ENCODE data around the gene CAV3. TPM values are rescaled to one million over a fixed set of nuclear protein-coding genes. Genes with fewer than 3 reads are reported as not detected.
A peak's percentile ranks its signal among the peaks of the same experiment; 100 is the strongest.

CAV3 gene
- total RNA-seq, 1 donor from 2014 or later, result 27.5 TPM

GRCh38 chr3:8732413-8732812 is 1.2 kb upstream of the CAV3 start:
- ATAC-seq (ENCODE audit: poor library complexity), result no peak
- no peak for DNase-seq
- intact Hi-C loops (cut with DNase I), result no loop called here

DNA sequence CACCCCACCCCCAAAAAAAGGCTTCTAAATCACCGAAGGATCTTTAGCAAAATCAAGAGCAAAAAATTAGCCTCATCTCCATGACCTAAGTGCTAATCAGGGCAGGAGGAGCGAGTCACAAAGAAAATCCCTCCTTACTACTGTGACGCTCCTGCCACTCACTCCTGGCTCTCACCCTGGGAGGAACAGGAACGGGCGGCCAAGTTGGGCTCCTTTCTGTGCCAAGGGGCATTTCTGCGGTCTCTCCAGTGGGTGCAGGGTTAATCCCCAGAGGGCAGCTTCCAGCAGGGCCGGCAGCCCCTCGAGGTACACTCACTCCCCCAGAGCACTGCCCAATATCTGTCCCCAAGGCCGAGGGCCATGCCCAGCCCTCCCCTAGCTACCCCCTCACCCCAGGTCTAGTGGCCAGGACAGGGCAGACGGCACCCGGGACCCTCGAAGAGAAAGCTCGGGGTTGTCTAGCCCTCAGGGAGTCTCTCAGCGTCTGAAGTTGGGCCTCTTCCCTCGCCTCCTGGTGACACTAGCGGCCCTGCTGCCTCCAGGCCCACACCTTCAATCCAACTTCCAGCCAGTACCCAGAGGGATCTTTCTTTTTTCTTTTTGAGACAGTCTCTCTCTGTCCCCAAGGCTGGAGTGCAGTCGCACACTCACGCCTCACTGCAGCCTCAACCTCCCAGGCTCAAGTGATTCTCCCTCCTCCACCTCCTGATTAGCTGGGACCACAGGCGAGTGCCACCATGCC is 706 bp downstream of the CAV3 start:
- ATAC-seq (ENCODE audit: poor library complexity), result peak; percentile 89
- intact Hi-C loops (cut with DNase I), result no loop called here
- DNase-seq, result no peak

- ATAC-seq (ENCODE audit: poor library complexity) (no peak), DNase-seq (no peak)
- intact Hi-C loops (cut with DNase I), result no loop called here
Measured at GRCh38 chr3:8734908-8735307, 1.3 kb downstream of the CAV3 start.

GRCh38 chr3:8736436-8736835 is 2.8 kb downstream of the CAV3 start:
- intact Hi-C loops (cut with DNase I), result no loop called here
- DNase-seq (no peak), ATAC-seq (ENCODE audit: poor library complexity) (no peak)

- DNase-seq (no peak), ATAC-seq (ENCODE audit: poor library complexity) (no peak)
- intact Hi-C loops (cut with DNase I), result no loop called here
Measured at GRCh38 chr3:8737301-8737700, 3.7 kb downstream of the CAV3 start.

DNA sequence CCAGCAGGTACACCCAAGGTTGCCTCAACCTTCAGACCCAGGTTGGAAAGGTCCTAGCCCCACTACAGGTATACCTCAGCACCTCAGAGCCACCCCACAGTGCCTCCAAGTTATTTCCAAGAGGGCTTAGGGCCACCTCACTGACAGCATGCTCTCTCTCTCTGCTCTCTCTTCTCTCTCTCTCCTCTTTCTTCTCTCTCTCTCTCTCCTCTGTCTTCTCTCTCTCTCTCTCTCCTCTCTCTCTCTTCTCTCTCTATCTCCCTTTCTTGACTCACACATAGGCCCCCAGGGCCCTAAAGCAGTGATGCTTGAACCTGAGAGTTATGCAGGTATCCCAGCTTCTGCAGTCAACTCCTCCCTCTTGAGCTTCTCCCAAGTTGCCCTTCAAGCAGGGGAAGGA is 4.2 kb downstream of the CAV3 start:
- DNase-seq (no peak), ATAC-seq (ENCODE audit: poor library complexity) (no peak)
- intact Hi-C loops (cut with DNase I), result no loop called here

GRCh38 chr3:8738639-8739038 is 5.0 kb downstream of the CAV3 start:
- DNase-seq (no peak), ATAC-seq (ENCODE audit: poor library complexity) (no peak)
- intact Hi-C loops (cut with DNase I), result no loop called here

- ATAC-seq (ENCODE audit: poor library complexity) (no peak), DNase-seq (no peak)
- intact Hi-C loops (cut with DNase I), result no loop called here
Measured at GRCh38 chr3:8739757-8740504, 6.3 kb downstream of the CAV3 start.

GRCh38 chr3:8741581-8742261 is 8.1 kb downstream of the CAV3 start:
- intact Hi-C loops (cut with DNase I), result no loop called here
- DNase-seq, result no peak
- ATAC-seq (ENCODE audit: poor library complexity), result peak; percentile 65

GRCh38 chr3:8743021-8743601 is 9.5 kb downstream of the CAV3 start:
- no peak for DNase-seq
- intact Hi-C loops (cut with DNase I), result no loop called here
- no peak for ATAC-seq (ENCODE audit: poor library complexity)

DNA sequence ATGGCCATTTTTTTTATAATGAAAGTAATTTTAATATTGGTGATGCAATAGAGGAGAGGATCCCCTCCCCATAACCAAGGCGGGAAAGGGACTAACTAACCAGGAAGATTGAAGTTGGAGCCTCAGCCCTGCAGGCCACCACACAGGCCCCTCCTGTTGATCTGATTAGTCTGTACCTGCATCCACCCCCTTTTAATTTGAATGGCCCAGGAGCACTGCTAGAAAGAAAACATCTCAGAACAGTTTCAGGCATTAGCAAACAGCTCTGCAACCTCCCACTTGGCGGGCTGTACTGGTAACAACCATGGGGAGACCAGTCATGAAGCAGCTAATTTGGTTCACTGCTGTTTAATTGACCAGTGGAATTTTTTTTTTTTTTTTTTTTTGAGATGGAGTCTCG is 10.3 kb downstream of the CAV3 start:
- intact Hi-C loops (cut with DNase I), result no loop called here
- ATAC-seq (ENCODE audit: poor library complexity), result no peak
- no peak for DNase-seq

- ATAC-seq (ENCODE audit: poor library complexity), result no peak
- intact Hi-C loops (cut with DNase I), result no loop called here
- DNase-seq, result no peak
Measured at GRCh38 chr3:8745619-8746370, 12.2 kb downstream of the CAV3 start.

- ATAC-seq (ENCODE audit: poor library complexity) (no peak), DNase-seq (no peak)
- intact Hi-C loops (cut with DNase I), result no loop called here
Measured at GRCh38 chr3:8746780-8747345, 13.3 kb downstream of the CAV3 start.

DNA sequence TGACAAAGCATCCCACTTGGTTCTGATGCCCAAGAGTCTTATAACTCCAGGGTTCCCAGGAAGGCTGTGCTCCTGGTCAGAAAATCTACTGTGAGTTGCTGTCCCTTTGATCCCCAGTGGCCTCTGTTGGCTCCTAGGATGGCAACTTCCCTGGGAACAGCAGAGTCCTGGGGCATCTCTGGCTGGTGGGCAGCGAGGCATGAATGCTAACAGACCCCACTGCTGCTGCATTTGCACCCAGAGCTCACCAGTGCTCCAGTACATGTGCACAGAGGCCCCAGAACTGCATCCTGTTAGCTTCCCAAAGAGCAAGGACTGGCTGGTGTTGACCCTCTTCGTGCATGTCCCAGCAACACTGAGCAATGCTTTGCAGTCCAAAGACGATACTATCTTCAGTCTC is 15.7 kb downstream of the CAV3 start:
- intact Hi-C loops (cut with DNase I), result no loop called here
- ATAC-seq (ENCODE audit: poor library complexity) (no peak), DNase-seq (no peak)

DNA sequence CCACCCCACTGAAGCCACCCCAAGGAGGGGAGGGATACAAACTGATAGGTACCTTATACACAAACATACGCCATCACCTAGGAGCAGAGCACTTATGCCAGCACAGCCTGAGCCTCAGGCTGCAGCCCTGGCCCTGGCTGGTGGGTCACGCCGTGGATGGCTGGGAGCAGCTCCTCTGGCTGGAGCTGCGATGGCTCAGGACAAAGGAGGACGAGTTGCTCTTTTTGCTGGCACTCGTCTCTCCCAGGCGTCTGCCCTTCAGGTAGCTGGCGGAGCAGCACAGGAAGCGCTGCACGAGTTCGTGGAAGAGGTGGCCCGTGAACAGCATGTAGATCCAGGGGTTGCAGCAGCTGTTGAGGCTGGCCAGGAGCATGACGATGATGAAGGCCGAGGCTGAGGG is 19.2 kb downstream of the CAV3 start:
- intact Hi-C loops (cut with DNase I), result no loop called here
- DNase-seq (no peak), ATAC-seq (ENCODE audit: poor library complexity) (no peak)

DNA sequence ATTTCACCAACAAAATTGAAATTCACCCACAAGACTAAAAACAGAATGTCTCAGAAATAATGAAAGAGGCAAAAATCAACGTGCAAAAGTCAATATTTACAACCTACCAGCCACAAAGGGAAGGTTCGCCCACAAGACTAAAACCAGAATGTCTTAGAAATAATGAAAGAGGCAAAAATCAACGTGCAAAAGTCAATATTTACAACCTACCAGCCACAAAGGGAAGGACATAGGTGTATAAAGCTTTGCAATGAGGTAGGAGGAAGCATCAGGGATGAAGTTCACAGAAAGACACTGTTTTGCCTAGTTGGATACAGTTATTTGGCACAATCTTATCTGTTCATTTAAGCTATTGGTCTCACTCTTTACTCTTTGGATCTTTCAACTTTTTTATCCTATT is 21.5 kb downstream of the CAV3 start:
- ATAC-seq (ENCODE audit: poor library complexity), result no peak
- intact Hi-C loops (cut with DNase I), result no loop called here
- DNase-seq, result no peak

- no peak for DNase-seq
- intact Hi-C loops (cut with DNase I), result no loop called here
- ATAC-seq (ENCODE audit: poor library complexity), result no peak
Measured at GRCh38 chr3:8755564-8756237, 22.1 kb downstream of the CAV3 start.

GRCh38 chr3:8756671-8757070 is 23.1 kb downstream of the CAV3 start:
- DNase-seq (no peak), ATAC-seq (ENCODE audit: poor library complexity) (no peak)
- intact Hi-C loops (cut with DNase I), result no loop called here

Data from Right ventricle myocardium superior (tissue), 1 donor.